SK-N-MC (cell line): Measurements from ENCODE around the gene UBXN11.
"Not testable (repeated sequence)": the region's sequence is repeated elsewhere in the genome, so short reads cannot be mapped to it uniquely, and the experiment has no call there.

Experiments
- EZH2 ChIP-seq: fragments of 200-600 bp; sonication (generic); IDR thresholded peaks from one replicate; pipeline ENCODE4 v1.6.1; 2017; ENCODE audit warnings: antibody characterized with exemption
- FOXP2 ChIP-seq: optimal IDR thresholded peaks from 2 replicates; pipeline ENCODE3; 2011; ENCODE audit warnings: mild to moderate bottlenecking, moderate library complexity; ENCODE audit not compliant: insufficient read depth; ENCODE audit errors: extremely low read length, control extremely low read depth
- POLR2AphosphoS5 ChIP-seq: IDR thresholded peaks from 2 replicates; pipeline ENCODE4 v1.6.1; 2012; ENCODE audit warnings: mild to moderate bottlenecking, low read depth, low read length, borderline replicate concordance

GRCh38 chr1:26292735-26293134, 13.7 kb downstream of the UBXN11 start:
- TF ChIP-seq POLR2AphosphoS5, EZH2, FOXP2: not testable (repeated sequence)
